Activated T-cell treated with anti-CD3 and anti-CD28 coated beads for 24 hours (primary cell): ENCODE measurements around the gene FAT1.
"Not testable (repeated sequence)": the region's sequence is repeated elsewhere in the genome, so short reads cannot be mapped to it uniquely, and the experiment has no call there.

ENCODE experiments used
- DNase-seq: peaks from one replicate; pipeline ENCODE4 v3.0.0-alpha.2; 2020; ENCODE audit warnings: low read depth

Gene FAT1, protein sequence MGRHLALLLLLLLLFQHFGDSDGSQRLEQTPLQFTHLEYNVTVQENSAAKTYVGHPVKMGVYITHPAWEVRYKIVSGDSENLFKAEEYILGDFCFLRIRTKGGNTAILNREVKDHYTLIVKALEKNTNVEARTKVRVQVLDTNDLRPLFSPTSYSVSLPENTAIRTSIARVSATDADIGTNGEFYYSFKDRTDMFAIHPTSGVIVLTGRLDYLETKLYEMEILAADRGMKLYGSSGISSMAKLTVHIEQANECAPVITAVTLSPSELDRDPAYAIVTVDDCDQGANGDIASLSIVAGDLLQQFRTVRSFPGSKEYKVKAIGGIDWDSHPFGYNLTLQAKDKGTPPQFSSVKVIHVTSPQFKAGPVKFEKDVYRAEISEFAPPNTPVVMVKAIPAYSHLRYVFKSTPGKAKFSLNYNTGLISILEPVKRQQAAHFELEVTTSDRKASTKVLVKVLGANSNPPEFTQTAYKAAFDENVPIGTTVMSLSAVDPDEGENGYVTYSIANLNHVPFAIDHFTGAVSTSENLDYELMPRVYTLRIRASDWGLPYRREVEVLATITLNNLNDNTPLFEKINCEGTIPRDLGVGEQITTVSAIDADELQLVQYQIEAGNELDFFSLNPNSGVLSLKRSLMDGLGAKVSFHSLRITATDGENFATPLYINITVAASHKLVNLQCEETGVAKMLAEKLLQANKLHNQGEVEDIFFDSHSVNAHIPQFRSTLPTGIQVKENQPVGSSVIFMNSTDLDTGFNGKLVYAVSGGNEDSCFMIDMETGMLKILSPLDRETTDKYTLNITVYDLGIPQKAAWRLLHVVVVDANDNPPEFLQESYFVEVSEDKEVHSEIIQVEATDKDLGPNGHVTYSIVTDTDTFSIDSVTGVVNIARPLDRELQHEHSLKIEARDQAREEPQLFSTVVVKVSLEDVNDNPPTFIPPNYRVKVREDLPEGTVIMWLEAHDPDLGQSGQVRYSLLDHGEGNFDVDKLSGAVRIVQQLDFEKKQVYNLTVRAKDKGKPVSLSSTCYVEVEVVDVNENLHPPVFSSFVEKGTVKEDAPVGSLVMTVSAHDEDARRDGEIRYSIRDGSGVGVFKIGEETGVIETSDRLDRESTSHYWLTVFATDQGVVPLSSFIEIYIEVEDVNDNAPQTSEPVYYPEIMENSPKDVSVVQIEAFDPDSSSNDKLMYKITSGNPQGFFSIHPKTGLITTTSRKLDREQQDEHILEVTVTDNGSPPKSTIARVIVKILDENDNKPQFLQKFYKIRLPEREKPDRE (N-terminal part only)

DNA sequence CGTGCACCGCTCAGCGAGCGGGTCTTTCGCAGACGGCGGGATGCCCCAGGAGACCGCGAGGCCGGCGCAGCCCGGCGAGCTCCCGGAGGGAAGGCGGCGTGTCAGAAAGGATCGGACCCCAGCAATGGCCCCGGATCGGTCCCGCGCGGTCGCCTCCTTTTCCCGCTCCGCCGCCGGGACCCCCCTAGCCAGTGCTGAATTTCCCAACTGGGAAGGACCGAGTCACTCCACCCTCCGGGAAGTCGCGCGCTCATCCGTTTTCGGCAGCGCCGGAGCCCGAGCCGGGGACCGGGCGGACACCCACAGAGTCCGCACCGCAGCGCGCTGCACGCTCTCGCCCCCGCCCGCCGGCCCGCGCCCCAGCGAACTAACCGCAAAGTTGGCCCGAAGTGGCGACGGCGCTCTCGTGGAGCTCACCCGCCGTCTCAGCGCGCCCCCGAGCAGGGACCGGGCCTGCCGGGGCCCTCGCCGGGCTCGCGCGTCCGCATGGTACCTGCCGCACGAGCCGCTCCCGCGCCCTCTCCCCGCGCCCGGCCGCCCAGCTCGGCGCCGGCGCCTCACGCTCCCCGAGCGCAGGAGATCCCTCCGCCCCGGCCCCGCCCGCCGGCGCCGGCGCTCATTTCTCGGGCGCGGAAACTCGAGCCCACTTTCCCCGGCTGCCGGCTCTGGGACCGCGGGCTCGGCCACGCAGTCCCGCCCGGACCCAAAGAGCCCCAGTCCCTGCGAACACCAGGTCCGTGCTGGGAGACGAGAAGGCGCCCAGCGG lies at the start of gene FAT1:
FAT1 (minus strand) TSS at position 565 of the 766 bp plus-strand sequence. CDS start 14,029 bp downstream, outside the sequence.
- no peak for DNase-seq

DNA sequence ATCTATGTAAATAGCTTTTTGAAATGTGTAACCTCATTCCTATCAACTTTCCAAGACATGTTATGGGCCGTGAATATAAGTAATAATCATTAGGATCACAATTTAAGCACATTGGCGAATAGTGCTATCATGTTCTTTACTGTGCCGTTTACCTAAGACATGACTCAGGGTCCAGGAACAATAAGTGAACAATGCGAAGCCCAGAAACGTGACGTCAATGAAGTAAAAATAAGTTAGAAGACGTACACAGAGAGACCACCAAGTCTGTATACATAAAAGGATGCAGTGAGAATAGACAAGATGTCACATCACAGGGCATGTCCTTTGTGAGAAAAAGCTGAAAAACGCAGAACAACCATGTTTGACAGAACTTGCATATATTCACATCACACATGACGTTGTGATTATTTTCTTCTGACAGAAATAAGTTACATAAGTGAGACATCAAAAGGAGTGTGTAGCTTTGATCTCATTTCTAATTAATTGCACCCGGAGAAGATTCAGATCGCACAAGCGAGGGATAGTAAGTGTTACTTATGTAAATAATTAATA lies 49.4 kb upstream of the FAT1 start:
- no peak for DNase-seq

DNA sequence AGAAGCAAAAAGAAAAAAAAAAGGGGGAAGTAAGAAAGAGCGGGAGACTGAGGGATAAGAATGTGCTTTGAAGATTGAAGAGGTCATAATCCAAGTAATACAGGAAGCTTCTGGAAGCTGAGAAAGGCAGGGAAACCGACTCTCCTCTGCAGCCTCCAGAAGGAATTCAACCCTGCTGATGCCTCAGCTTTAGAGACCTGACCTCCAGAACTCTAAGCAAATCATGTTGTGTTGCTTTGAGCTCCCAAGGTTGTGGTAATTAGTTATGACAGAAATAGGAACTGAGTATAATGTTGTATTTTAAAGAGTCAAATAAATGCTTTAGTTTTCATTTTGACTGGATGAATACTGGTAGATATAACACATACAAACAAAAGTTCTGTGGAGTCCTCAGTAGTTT lies 48.0 kb upstream of the FAT1 start:
- DNase-seq, result no peak

DNA sequence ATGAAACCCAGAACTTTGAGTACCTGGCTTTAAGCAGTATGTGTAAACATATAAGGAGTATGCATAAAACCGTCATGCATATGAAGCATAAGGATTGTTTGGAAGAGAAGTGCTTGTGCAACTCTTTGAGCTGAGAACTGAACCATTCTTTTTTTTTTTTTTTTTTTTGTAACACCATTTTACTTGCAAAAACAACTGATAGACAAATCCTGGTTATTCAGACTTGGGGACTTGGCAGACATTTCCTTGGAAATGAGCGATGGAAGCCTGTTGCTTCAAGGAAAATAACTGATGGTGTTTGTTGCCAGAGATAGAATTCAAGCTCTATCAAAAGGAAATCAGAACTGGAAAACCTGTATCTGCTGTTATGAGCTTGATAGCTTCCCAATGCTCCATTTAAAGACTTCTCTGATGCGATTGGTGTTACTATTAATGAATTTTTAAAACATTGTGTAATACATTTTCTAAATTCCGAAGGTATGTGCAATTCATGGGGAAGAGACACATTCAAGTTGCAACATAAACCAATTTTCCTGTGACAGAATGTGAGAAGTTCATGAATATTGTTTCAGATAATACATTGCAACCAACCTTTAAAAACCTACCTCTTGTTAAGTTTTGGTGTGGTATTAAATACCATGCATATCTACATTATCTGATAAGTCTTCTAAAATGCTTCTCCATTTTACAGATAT lies 47.0 kb upstream of the FAT1 start:
- DNase-seq, result no peak

DNA sequence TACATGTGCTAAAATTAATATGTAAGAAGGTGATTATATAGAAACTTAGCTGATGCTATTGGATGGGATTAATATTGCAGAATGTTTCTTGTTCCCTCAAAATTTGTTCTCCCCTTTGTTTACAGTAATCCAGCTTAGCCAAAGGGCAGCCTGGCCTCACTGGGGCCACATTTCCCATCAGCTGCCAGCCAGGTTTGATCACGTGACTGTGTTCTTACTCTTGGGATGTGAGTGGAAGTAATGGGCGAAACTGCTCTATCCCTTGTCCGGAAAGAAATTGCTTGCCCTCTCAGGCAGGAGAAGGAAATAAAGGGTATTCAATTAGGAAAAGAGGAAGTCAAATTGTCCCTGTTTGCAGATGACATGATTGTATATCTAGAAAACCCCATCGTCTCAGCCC lies 44.1 kb upstream of the FAT1 start:
- no peak for DNase-seq

DNA sequence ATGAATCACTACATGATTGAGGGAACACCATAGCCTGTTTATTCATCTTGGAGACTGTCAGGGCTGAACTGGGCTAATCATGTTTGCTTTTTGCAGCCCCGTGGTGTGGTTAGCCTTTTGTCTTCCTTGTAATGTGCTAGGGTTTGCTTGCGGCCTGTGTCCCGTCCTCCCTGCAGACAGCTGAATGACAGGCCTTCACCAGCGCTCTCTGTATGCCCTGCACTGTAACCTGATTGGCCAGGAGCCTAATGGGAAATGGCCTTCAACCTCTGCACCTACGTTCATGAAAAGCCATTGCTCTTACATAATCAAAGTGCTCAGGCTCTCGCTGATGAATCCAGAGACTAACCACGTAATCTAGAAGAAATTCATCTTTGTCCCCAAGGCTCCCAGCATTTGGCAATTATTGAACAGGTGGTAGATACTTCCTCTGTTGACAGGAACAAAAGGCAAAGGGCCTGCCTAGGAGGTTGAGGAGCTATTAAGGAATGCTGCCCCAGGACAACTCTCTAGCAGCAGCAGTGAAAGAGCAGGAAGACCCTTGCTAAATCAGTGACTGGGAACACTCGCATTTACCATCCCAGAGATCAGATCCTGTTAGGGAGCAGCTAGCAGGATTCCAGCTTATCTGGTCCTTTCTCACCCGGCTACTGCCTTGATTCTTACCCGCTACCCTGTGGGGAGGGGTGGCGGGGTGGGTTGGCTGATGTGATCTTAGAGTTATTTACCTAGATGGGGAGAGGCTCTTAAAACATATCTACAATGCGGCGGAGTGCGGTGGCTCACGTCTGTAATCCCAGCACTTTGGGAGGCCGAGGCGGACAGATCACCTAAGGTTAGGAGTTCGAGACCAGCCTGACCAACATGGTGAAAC lies 42.3 kb upstream of the FAT1 start:
- DNase-seq, result no peak

DNA sequence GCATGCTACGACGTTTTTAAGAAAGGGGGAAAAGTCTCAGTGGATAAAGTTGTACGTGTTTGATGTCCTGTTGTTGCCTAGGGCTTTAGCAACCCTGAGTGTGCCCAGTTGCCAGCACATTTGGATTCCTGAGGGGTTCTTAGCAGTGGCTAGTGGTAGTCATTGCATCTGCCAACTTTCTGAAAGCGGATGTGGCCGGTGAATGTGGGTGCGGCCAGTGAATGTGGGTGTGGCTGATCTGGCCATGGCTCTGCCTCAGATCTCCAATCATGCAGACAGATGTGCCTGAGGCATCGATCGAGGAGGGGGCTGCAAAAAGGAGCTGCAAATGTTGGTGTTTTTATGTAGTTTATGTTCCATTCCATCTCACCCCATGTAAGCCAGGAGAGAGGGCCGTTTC lies 41.5 kb upstream of the FAT1 start:
- no peak for DNase-seq

DNA sequence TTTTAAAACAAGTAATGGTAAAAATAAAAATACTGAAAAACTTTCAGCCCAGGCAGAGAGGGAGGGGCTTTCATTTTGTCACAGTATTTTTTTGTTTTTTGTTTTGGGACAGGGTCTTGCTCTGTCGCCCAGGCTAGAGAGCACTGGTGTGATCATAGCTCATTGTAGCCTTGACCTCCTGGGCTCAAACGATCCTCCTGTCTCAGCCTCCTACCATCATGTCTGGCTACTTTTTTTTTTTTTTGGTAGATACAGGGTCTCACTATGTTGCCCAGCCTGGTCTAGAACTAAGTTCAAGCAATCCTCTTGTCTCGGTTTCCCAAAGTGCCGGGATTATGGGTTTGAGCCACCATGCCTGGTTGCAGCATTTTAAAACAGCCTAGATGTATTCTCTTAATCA lies 40.8 kb upstream of the FAT1 start:
- DNase-seq, result no peak

DNA sequence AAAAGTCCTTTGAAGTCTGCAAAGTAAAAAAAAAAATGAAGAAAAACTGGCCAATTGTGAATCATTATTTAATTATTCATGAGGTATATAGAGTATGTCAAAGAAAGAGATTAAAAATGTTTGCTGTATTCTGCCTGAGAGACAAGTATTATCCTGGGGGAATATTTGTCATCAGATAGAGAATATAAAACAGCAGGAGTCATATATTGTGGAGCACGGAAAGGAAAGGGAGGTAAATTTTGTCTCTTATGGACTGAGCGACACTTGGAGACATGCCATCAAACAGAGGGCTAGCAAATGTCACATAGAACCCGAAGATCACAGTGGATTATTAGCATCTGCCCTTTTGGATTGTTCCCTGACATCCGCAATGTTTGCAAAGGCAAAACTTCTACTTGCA lies 39.2 kb upstream of the FAT1 start:
- DNase-seq, result no peak

DNA sequence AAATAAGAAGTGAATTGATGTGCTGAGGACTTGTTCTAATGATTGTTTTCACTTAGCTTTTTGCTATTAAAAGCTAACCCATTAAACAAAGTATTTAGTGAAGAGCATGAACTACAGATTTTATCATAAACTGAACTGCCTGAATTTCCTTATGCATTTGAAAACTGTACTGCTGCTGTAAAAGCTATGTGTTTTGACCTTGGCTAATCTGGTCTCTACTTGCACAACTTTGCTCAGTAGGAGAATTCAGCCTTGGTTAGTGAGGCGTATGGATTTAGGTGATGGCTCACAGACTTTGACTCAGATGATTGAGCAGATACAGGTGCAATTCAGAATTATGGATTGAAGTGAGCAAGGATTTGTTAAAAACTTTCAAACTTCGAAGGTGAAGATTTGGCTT lies 38.7 kb upstream of the FAT1 start:
- no peak for DNase-seq

DNA sequence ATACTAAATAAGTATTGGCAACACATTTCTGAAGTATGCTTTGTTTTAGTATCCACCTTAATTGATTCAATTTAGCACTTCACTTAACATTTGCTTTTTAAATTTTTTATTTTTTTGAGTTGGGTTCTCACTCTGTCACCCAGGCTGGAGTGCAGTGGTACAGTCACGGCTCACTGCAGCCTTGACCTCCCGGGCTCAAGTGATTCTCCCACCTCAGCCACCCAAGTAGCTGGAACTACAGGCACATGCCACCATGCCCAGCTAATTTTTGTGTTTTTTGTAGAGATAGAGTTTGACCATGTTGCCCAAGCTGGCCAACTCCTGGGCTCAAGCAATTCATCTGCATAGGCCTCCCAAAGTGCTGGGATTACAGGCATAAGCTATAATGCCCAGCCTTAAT lies 38.3 kb upstream of the FAT1 start:
- not testable (repeated sequence) for DNase-seq

DNA sequence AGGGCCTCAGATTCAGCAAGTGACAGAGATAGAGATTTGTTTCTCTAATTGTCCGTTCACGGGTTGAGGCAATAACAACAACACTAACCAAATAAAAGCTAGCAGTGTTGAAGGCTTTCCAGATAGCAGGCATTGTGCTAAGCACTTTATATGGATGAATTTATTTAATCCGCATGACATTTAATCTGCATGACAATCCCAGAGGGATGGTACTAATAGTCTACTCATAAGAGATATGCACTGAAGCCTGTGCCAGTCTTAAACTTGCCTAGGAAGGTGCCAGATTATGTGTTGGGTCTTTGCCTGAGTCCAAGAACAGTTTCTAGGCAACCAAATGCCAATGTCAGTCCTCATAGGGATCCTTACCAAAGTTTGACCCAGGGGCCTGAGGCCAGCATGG lies 37.7 kb upstream of the FAT1 start:
- no peak for DNase-seq

DNA sequence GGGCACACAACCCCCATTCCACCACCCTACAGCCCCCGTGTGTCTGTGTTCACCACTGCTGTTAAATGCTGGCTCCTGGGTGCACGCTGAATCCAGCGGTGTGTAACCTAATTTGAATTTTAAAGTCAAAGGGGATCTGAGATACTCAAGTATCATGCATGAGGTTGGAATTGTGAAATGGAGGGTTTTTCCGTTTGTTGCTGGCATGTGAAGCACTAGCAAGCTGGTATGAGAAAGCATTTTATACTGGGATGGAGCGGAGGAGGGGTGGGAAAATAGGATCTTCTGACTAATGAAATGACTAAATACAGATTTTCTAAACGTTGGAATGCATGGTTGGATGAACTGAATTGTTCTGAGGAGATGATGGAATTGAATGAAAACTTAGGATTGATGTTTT lies 36.9 kb upstream of the FAT1 start:
- DNase-seq, result no peak

DNA sequence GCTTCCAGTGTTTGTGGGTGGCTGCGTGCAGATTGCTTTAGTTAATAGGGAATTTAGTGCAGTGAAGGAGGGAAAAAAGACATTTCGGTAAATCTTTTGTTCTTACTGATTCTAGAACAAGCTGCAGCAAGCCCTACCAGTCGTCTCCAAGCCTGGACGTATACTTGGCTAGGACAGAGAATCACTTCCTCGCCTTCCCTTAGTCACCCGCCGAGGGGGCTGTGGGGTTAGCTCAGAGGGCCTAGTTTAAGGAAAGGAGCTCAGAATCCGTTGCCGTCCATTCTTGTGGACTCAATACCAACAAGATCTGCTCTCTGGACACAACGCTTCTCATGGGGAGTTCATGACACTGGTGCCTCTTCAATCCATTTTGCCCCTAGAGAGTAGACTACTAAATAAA lies 36.3 kb upstream of the FAT1 start:
- no peak for DNase-seq

DNA sequence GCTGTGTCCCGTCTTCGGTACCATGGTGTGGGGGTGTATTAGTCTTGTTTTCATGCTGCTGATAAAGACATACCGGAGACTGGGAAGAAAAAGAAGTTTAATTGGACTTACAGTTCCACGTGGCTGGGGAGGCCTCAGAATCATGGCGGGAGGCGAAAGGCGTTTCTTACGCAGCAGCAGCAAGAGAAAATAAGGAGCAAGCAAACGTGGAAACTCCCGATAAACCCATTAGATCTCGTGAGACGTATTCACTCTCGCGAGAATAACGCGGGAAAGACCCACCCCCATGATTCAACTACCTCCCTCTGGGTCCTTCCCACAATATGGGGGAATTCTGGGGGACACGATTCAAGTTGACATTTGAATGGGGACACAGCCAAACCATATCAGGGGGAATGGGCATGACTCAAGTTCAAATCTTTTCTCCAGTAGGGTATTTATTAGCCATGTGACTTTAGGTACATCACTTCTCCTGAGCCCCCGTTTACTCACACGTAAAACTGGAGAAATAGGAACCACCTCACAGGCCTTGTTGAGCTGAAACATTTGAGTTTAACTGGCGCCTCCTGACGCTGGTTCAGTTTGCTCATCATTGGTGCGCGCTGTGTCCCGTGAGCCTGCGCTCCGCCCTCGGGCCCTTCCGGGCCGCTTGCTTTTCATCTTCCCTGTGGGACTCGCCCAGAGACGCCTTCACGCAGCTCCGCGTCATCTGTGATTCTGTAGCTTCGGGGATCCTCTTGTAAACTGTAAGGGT lies 35.5 kb upstream of the FAT1 start:
- DNase-seq, result no peak

DNA sequence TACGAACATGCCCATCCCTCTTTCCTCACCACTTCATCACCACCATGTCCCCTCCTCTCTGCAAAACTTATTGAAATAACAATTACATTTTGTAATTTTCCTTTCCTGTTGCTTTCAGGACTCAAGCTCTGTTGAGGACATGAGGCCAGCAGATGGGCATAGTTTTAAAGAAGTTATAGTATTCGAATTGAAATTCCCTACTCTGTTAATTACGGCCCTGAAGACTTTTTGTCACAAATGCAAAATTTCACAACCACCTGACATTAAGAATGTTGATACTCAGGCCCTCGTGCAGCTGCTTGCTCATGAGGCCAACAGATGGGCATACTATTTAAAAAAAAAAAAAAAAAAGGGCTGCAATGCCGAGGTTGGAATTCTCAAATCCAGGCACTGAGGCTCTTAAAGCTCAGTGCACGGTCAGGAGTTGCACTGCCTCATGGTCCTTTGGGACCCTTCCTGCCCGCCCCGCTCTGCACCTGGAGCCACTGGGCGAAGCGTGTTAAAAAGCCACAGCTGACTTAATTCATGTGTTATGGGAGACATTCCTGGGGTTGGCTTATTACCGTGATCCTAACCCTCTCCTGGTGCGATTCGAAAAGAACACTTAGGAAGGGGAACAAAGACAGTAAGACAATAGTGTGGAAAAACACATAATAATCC lies 34.2 kb upstream of the FAT1 start:
- DNase-seq, result no peak

DNA sequence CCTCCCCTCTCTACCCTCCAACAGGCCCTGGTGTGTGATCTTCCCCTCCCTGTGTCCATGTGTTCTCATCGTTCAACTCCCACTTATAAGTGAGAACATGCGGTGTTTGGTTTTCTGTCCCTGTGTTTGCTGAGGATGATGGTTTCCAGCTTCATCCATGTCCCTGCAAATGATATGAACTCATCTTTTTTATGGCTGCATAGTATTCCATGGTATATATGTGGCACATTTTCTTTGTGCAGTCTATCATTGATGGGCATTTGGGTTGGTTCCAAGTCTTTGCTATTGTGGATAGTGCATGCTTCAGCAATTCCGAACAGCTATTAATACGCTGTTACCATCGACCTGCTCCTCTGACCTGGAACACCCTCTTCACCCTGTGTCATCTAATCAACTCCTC lies 32.9 kb upstream of the FAT1 start:
- not testable (repeated sequence) for DNase-seq
